Measurements from ENCODE around the gene GDF9.

Gene GDF9

DNA sequence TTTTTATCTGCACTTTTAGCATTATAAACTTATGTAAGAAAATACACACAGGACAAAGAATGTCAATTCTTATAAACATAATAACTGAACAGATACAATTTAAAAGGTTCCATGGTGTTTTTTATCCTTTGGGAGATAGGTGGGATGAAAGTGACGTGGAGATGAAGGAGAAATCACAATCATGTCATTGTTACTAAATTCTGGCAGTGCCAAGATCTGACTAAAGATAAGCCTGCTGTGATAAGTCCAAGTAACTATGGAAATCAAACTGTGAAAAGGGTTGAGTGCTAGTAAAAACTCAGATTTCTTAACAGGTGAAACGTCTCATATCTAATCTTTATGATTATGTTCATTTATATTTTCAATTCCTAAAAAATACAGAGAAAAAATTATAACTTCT is 18.3 kb upstream of the GDF9 start:
- no peak for DNase-seq (ENCODE audit: low read depth)
- TF ChIP-seq, protein P1, sequence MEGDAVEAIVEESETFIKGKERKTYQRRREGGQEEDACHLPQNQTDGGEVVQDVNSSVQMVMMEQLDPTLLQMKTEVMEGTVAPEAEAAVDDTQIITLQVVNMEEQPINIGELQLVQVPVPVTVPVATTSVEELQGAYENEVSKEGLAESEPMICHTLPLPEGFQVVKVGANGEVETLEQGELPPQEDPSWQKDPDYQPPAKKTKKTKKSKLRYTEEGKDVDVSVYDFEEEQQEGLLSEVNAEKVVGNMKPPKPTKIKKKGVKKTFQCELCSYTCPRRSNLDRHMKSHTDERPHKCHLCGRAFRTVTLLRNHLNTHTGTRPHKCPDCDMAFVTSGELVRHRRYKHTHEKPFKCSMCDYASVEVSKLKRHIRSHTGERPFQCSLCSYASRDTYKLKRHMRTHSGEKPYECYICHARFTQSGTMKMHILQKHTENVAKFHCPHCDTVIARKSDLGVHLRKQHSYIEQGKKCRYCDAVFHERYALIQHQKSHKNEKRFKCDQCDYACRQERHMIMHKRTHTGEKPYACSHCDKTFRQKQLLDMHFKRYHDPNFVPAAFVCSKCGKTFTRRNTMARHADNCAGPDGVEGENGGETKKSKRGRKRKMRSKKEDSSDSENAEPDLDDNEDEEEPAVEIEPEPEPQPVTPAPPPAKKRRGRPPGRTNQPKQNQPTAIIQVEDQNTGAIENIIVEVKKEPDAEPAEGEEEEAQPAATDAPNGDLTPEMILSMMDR (conservative IDR thresholded peaks at IDR 0.05; ENCODE audit: low read depth, low read length) = no peak

DNA sequence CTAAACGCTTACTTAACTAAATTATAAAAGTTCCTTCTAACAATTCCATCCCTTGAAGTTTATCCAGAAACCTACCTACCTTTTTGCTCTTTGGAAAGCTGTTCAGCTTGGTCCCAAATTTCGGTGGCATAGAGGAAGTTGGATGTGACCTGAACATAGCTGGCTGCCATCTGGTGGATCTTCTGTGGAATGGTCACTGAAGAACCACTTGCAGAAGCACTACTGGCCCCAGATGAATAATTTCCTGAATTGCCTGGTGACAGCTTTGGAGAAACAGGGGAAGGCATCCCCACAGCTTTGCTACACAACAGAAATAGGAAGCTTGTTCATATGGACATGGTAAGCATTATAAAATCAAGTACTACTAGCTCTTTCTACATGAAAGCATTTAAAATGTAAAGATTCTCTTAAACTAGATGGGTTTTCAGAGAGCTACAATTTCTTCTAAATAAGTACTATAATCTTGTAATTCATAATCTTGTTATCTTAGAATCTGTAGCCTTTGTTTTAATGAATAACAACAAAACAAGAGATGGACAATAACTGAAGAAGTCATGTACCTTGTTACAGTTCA is 17.1 kb upstream of the GDF9 start:
- no peak overlapping the region for H3K4me3 ChIP-seq (ENCODE audit: low read length)
- no peak for DNase-seq (ENCODE audit: low read depth)
- TF ChIP-seq, protein P1 (conservative IDR thresholded peaks at IDR 0.05; ENCODE audit: low read depth, low read length) = peak; percentile 72

More for the DNA sequence above, 18.3 kb upstream of the GDF9 start:
- H3K4me3 ChIP-seq (ENCODE audit: low read length) = no peak overlapping the region

DNA sequence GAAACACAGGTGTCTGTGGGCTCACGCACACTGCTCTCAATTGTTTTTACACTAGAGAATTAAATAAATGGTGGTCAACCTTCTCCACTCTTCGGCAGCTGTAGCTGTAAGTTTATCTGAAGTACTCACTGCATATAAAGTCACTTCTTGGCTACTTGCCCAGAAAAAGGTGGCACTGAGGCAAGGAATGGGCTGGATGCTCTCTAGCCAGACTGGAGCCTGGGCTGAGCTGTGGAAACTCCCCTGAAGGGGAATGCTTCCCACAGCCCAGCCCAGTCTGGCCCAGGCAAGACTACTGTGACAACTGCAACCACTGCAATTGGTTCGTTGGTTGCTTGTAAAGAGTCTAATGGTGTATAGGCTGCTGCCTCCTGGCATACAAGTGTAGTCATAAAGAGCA is 11.7 kb upstream of the GDF9 start:
- TF ChIP-seq, protein P1 (conservative IDR thresholded peaks at IDR 0.05; ENCODE audit: low read depth, low read length) = no peak
- no peak overlapping the region for H3K4me3 ChIP-seq (ENCODE audit: low read length)
- no peak for DNase-seq (ENCODE audit: low read depth)

DNA sequence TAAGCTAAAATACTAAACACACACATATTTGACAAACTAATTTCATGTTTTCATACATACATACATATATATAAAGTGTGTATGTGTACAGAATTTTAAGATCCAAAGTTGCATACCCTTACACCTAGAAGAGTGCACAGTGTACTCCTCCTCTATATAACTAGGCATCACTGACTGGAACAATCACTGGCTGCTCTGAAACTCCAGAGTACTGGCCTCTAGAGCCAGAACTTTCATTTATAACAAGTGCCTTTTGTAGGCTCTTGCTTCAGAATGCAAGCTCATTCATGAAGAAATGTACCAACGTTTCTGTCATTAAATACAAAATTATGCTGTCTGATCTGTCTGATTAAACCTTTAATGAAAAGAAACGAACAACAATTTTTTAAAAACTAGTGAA is 11.2 kb upstream of the GDF9 start:
- TF ChIP-seq, protein P1 (conservative IDR thresholded peaks at IDR 0.05; ENCODE audit: low read depth, low read length) = no peak
- DNase-seq (ENCODE audit: low read depth) = no peak
- no peak overlapping the region for H3K4me3 ChIP-seq (ENCODE audit: low read length)

DNA sequence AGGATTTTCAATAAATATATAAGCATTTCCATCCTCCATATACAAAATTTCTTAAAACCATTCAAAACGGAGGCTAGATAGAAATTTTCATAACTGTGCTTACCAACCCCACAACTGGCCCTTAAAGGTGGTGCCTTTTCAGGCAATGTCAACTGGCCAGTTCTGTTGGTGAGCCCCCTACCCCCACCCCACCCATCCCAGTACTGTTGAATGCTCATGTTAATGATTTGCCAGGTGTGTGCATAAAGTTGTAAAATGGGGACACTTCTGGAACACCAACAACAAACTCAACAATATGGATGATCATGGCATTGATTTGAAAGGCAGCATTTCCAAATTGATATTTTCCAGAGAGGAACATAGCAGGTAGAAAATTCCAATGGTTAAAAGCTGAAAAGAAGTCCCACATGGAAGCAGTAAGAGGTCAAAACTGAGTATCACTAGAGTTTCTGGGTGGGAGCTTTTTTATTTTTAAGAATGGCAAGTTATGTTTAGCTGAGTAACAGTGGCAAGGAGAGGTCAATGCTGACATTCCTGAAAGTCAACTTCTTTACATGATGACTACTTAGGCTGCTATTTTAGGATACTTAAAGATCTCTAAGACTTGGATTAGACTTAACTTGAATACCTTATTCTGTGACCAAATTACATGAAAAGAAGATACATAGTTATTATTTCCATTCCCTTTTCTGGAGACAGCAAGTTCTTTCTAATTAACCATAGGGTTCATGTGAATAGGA is 9.9 kb upstream of the GDF9 start:
- no peak overlapping the region for H3K4me3 ChIP-seq (ENCODE audit: low read length)
- TF ChIP-seq, protein P1 (conservative IDR thresholded peaks at IDR 0.05; ENCODE audit: low read depth, low read length) = no peak
- no peak for DNase-seq (ENCODE audit: low read depth)

DNA sequence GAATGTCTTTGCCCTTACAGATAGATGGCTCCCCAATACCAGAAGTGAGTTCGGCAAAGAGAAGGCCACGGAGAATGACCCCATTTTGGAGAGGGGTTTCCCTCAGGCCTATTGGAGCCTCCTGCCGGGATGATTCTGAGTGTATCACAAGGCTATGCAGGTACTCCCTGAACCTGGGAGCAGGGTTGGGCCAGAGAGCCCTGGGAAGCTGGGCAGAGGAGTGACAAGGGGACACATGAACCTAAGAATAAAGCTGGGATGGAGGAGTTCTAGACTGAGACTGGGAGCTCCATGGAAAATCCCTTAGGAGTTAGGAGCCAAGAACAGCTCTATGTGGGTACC is 7.6 kb upstream of the GDF9 start:
- DNase-seq (ENCODE audit: low read depth) = no peak
- no peak overlapping the region for H3K4me3 ChIP-seq (ENCODE audit: low read length)
- TF ChIP-seq, protein P1 (conservative IDR thresholded peaks at IDR 0.05; ENCODE audit: low read depth, low read length) = no peak

Measured in retinal pigment epithelial cell (primary cell).